CD14-positive monocyte (primary cell): ENCODE results near the gene ZP1. TPM values are rescaled to one million over a fixed set of nuclear protein-coding genes. Genes with fewer than 3 reads are reported as not detected.
A peak's percentile ranks its signal among the peaks of the same experiment; 100 is the strongest.

Source experiments
- DNase-seq, 3 donors: peaks; one replicate each; pipeline ENCODE4 v3.0.0-alpha.2; 2011 to 2022
- H2AFZ ChIP-seq: 2 replicates; pipeline ENCODE4 v1.6.0; 2012; ENCODE audit warnings: mild to moderate bottlenecking, low read depth, low read length, inconsistent platforms; ENCODE audit not compliant: insufficient read depth, poor library complexity, severe bottlenecking
- H3K27ac ChIP-seq, 2 donors: 1 replicate in 1 of 2; 2 replicates in 1 of 2; pipeline ENCODE4 v1.5.1; 2012 to 2013; ENCODE audit warnings: low read length in 2 of 2, control low read depth in 1 of 2, inconsistent platforms in 1 of 2, low read depth in 1 of 2, mild to moderate bottlenecking in 1 of 2
- H3K27me3 ChIP-seq, 2 donors: one replicate each; pipeline versions ENCODE4 v1.6.0 to v1.6.1; 2011 to 2013; ENCODE audit warnings: low read length in 2 of 2; ENCODE audit not compliant: control insufficient read depth in 2 of 2, insufficient read depth in 2 of 2
- H3K36me3 ChIP-seq, 2 donors: replicated peaks in 1 of 2; 1 replicate in 1 of 2; 2 replicates in 1 of 2; pipeline versions ENCODE4 v1.5.1 to v1.6.1; 2012 to 2013; ENCODE audit warnings: low read length in 2 of 2, control low read depth in 1 of 2, inconsistent platforms in 1 of 2, mild to moderate bottlenecking in 1 of 2; ENCODE audit not compliant: insufficient read depth in 2 of 2, control insufficient read depth in 1 of 2
- H3K4me1 ChIP-seq, 2 donors: 1 replicate in 1 of 2; 2 replicates in 1 of 2; pipeline versions ENCODE4 v1.5.1 to v1.6.1; 2012 to 2013; ENCODE audit warnings: low read length in 2 of 2, control low read depth in 1 of 2, inconsistent platforms in 1 of 2, mild to moderate bottlenecking in 1 of 2, moderate library complexity in 1 of 2; ENCODE audit not compliant: insufficient read depth in 2 of 2, control insufficient read depth in 1 of 2
- H3K4me2 ChIP-seq: replicated peaks from 2 replicates; pipeline ENCODE3; 2012; ENCODE audit warnings: low read length, moderate library complexity, mild to moderate bottlenecking; ENCODE audit not compliant: poor library complexity, severe bottlenecking; ENCODE audit errors: extremely low read depth
- H3K4me3 ChIP-seq, 3 experiments: fragments of 200-600 bp in 1 of 3; sonication (generic) in 1 of 3; replicated peaks in 1 of 3; 1 replicate in 2 of 3; 2 replicates in 1 of 3; pipeline ENCODE4 v1.5.1; 2011 to 2013; ENCODE audit warnings: low read length in 3 of 3, mild to moderate bottlenecking in 3 of 3, control low read depth in 2 of 3, low read depth in 2 of 3, inconsistent platforms in 1 of 3, moderate library complexity in 1 of 3
- H3K79me2 ChIP-seq: 2 replicates; pipeline ENCODE4 v1.6.0; 2012; ENCODE audit warnings: mild to moderate bottlenecking, control low read depth, inconsistent platforms, low read length, moderate library complexity; ENCODE audit not compliant: insufficient read depth
- H3K9ac ChIP-seq: 2 replicates; pipeline ENCODE4 v1.6.0; 2017; ENCODE audit warnings: low read length, mild to moderate bottlenecking; ENCODE audit not compliant: insufficient read depth, poor library complexity, severe bottlenecking
- H3K9me3 ChIP-seq, 2 donors: replicated peaks in 1 of 2; 1 replicate in 1 of 2; 2 replicates in 1 of 2; pipeline versions ENCODE4 v1.5.1 to v1.6.1; 2012 to 2013; ENCODE audit warnings: low read length in 2 of 2, control low read depth in 1 of 2; ENCODE audit not compliant: control insufficient read depth in 1 of 2, insufficient read depth in 1 of 2
- H4K20me1 ChIP-seq: 2 replicates; pipeline ENCODE4 v1.6.0; 2012; ENCODE audit warnings: mild to moderate bottlenecking, low read length, control low read depth, moderate library complexity; ENCODE audit not compliant: insufficient read depth
- H3K27ac Mint-ChIP-seq, 7 donors: one replicate each; pipeline ENCODE4 v1.8.0; 2020; ENCODE audit warnings: mild to moderate bottlenecking in 7 of 7, mixed read lengths in 7 of 7, moderate library complexity in 6 of 7, inconsistent platforms in 2 of 7
- H3K27me3 Mint-ChIP-seq, 3 donors: one replicate each; pipeline ENCODE4 v1.8.0; 2021 to 2022; ENCODE audit warnings: low read depth in 3 of 3, mild to moderate bottlenecking in 3 of 3, mixed read lengths in 3 of 3, moderate library complexity in 3 of 3, inconsistent platforms in 1 of 3
- H3K36me3 Mint-ChIP-seq, 2 donors: one replicate each; pipeline ENCODE4 v1.8.0; 2020; ENCODE audit warnings: mixed read lengths in 2 of 2, inconsistent platforms in 1 of 2, mild to moderate bottlenecking in 1 of 2
- H3K4me1 Mint-ChIP-seq: one replicate; pipeline ENCODE4 v1.8.0; 2020; ENCODE audit warnings: mild to moderate bottlenecking, mixed read lengths
- H3K4me3 Mint-ChIP-seq, 2 donors: one replicate each; pipeline ENCODE4 v1.8.0; 2020; ENCODE audit warnings: mild to moderate bottlenecking in 2 of 2, mixed read lengths in 2 of 2, moderate library complexity in 1 of 2
- H3K9me3 Mint-ChIP-seq, 7 donors: one replicate each; pipeline ENCODE4 v1.8.0; 2020 to 2022; ENCODE audit warnings: mixed read lengths in 7 of 7, mild to moderate bottlenecking in 6 of 7, moderate library complexity in 6 of 7, inconsistent platforms in 2 of 7
- CTCF ChIP-seq: fragments of 200-600 bp; IDR thresholded peaks from one replicate; pipeline ENCODE4 v1.8.0; 2022; ENCODE audit warnings: antibody characterized with exemption, mild to moderate bottlenecking
- WGBS: methylation state at CpG from one replicate; pipeline ENCODE4 v1.1.5; 2013; ENCODE audit warnings: missing lambda C conversion rate; ENCODE audit not compliant: insufficient coverage; 5-methylcytosine and 5-hydroxymethylcytosine counted together
- intact Hi-C, 2 donors: fragments of 100-400 bp; cut with micrococcal nuclease; formaldehyde crosslinking; loops; one replicate each; pipeline versions ENCODE4 v1.15.0 to v1.15.1; 2023
- polyA plus RNA-seq, 3 donors: library from polyadenylated mRNA; depleted of rRNA in 1 of 3; unstranded in 2 of 3; stranded (reverse) in 1 of 3; fragments of 300-500 nt in 2 of 3; fragments of >200 nt in 1 of 3; fragmentation: Illumina TruSeq in 2 of 3; gene quantifications; 1 replicate in 2 of 3; 2 replicates in 1 of 3; pipeline ENCODE4 v1.2.3, GENCODE V29; 2012 to 2021

Gene ZP1
- polyA plus RNA-seq, 3 donors = 0.09 to 0.40 TPM; not detected in 1

- H3K9me3 Mint-ChIP-seq = peaks cover 0 to 10% (median 4%) of the 10 kb centered on the region in 7 donors
- no peak for DNase-seq
- no peak overlapping the region for H3K27ac ChIP-seq
- H3K79me2 ChIP-seq = peaks cover 28% of the 10 kb centered on the region
- intact Hi-C loops = no loop called here
- peaks cover 40 to 46% of the 10 kb centered on the region in 2 donors for H3K36me3 Mint-ChIP-seq
- WGBS = 98% methylated on average over 23 of the region's 23 CpGs
- H3K9me3 ChIP-seq = peaks cover 0 to 9% of the 10 kb centered on the region in 2 donors
- no peak overlapping the region for H3K4me3 ChIP-seq
- peaks cover 30 to 39% of the 10 kb centered on the region in 2 donors for H3K36me3 ChIP-seq
- H3K27me3 ChIP-seq = peaks cover 25 to 38% of the 10 kb centered on the region in 2 donors
- H3K4me1 Mint-ChIP-seq = peaks cover 43% of the 10 kb centered on the region
- H3K4me3 Mint-ChIP-seq = peak overlapping the region in 1 of 2 donors; percentile 36
- H4K20me1 ChIP-seq = peaks cover 13% of the 10 kb centered on the region
- peaks cover 45% of the 10 kb centered on the region in 2 donors for H3K4me1 ChIP-seq
- H3K9ac ChIP-seq = no peak overlapping the region
- no peak overlapping the region for H3K27ac Mint-ChIP-seq
- TF ChIP-seq CTCF = no peak
- H2AFZ ChIP-seq = no peak overlapping the region
- no peak overlapping the region for H3K4me2 ChIP-seq
- peaks cover 34 to 46% (median 40%) of the 10 kb centered on the region in 3 donors for H3K27me3 Mint-ChIP-seq
These were observed 54.5 kb downstream of the ZP1 start for GRCh38 chr11:60921777-60922335.

- H3K4me3 ChIP-seq = no peak overlapping the region
These were observed 55.6 kb downstream of the ZP1 start for GRCh38 chr11:60922906-60923305.

More at GRCh38 chr11:60922906-60923305, 55.6 kb downstream of the ZP1 start:
- no peak overlapping the region for H3K4me2 ChIP-seq
- H3K79me2 ChIP-seq = peaks cover 17% of the 10 kb centered on the region
- H3K4me3 Mint-ChIP-seq = peak overlapping the region in 1 of 2 donors; percentile 83
- H3K27ac Mint-ChIP-seq = no peak overlapping the region
- TF ChIP-seq CTCF = no peak
- peaks cover 40 to 43% of the 10 kb centered on the region in 2 donors for H3K36me3 Mint-ChIP-seq
- H3K4me1 Mint-ChIP-seq = peaks cover 33% of the 10 kb centered on the region
- no peak overlapping the region for H3K9ac ChIP-seq
- H3K4me1 ChIP-seq = peaks cover 39% of the 10 kb centered on the region in 2 donors
- DNase-seq = no peak
- peaks cover 0 to 9% of the 10 kb centered on the region in 2 donors for H3K9me3 ChIP-seq
- H4K20me1 ChIP-seq = peaks cover 13% of the 10 kb centered on the region
- H3K36me3 ChIP-seq = peaks cover 30 to 39% of the 10 kb centered on the region in 2 donors
- WGBS = no CpG with 5 or more reads among the region's 6 CpGs
- H3K27me3 ChIP-seq = peaks cover 25 to 44% of the 10 kb centered on the region in 2 donors
- H3K9me3 Mint-ChIP-seq = peaks cover 0 to 10% (median 4%) of the 10 kb centered on the region in 7 donors
- H3K27ac ChIP-seq = no peak overlapping the region
- peaks cover 41 to 56% (median 50%) of the 10 kb centered on the region in 3 donors for H3K27me3 Mint-ChIP-seq
- H2AFZ ChIP-seq = no peak overlapping the region
- intact Hi-C loops = no loop called here
